DND-41 (cell line): ENCODE data around the gene MAN2A1.

Experiments
- ATAC-seq: fragments of 200-7000 bp; cut with Tn5 transposase; 3 replicates; pipeline ENCODE4 v1.9.1; 2021; ENCODE audit warnings: low read depth; ENCODE audit not compliant: insufficient read depth
- DNase-seq: peaks from one replicate; pipeline ENCODE4 v3.0.0-alpha.2; 2020
- H2AFZ ChIP-seq: 2 replicates; pipeline ENCODE4 v1.6.0; 2012; ENCODE audit warnings: low read depth, low read length
- H3K27ac ChIP-seq: 2 replicates; pipeline ENCODE4 v1.5.1; 2012; ENCODE audit warnings: low read length, inconsistent platforms
- H3K27me3 ChIP-seq: fragments of 200-600 bp; sonication (generic); 2 replicates; pipeline ENCODE4 v1.6.0; 2012; ENCODE audit warnings: low read length, mild to moderate bottlenecking, inconsistent platforms; ENCODE audit not compliant: insufficient read depth, poor library complexity
- H3K36me3 ChIP-seq: 2 replicates; pipeline ENCODE4 v1.5.1; 2012; ENCODE audit warnings: low read length, inconsistent platforms; ENCODE audit not compliant: insufficient read depth
- H3K4me1 ChIP-seq: 2 replicates; pipeline ENCODE4 v1.5.1; 2012; ENCODE audit warnings: mild to moderate bottlenecking, low read length; ENCODE audit not compliant: insufficient read depth
- H3K4me2 ChIP-seq: 2 replicates; pipeline ENCODE4 v1.6.0; 2012; ENCODE audit warnings: mild to moderate bottlenecking, moderate library complexity, low read length, inconsistent platforms; ENCODE audit not compliant: insufficient read depth
- H3K4me3 ChIP-seq, 2 experiments: fragments of 200-600 bp in 1 of 2; shearing (Covaris generic) in 1 of 2; 2 replicates each; pipeline ENCODE4 v1.5.1; 2012 to 2016; ENCODE audit warnings: inconsistent platforms in 2 of 2, low read length in 2 of 2, mild to moderate bottlenecking in 2 of 2, low read depth in 1 of 2, moderate library complexity in 1 of 2
- H3K79me2 ChIP-seq: 2 replicates; pipeline ENCODE4 v1.6.0; 2012; ENCODE audit warnings: low read length, inconsistent platforms; ENCODE audit not compliant: insufficient read depth
- H3K9ac ChIP-seq: 2 replicates; pipeline ENCODE4 v1.6.0; 2012; ENCODE audit warnings: low read depth, mild to moderate bottlenecking, inconsistent platforms, low read length, moderate library complexity
- H3K9me3 ChIP-seq: 2 replicates; pipeline ENCODE4 v1.5.1; 2012; ENCODE audit warnings: low read length, moderate library complexity, mild to moderate bottlenecking, inconsistent platforms; ENCODE audit not compliant: insufficient read depth, severe bottlenecking
- H4K20me1 ChIP-seq: 2 replicates; pipeline ENCODE4 v1.6.0; 2012; ENCODE audit warnings: low read length; ENCODE audit not compliant: insufficient read depth
- CTCF ChIP-seq: IDR thresholded peaks from 2 replicates; pipeline ENCODE4 v1.5.1; 2012; ENCODE audit warnings: borderline replicate concordance, low read length, moderate library complexity, mild to moderate bottlenecking; ENCODE audit not compliant: poor library complexity, severe bottlenecking; ENCODE audit errors: extremely low read depth
- EZH2 ChIP-seq: IDR thresholded peaks from 3 replicates; pipeline ENCODE4 v1.6.1; 2012; ENCODE audit warnings: borderline replicate concordance, low read depth, mild to moderate bottlenecking, moderate library complexity, low read length, inconsistent platforms; ENCODE audit not compliant: severe bottlenecking

The MAN2A1 gene

GRCh38 chr5:109706095-109706494 is 16.4 kb downstream of the MAN2A1 start:
- Histone ChIP-seq H3K9ac (no peak overlapping the region), H3K27me3 (no peaks in the 10 kb centered on the region), H2AFZ (no peak overlapping the region), H3K36me3 (peaks cover 12% of the 10 kb centered on the region), H3K4me3 (no peak overlapping the region), H3K4me1 (peaks cover 9% of the 10 kb centered on the region), H3K27ac (no peak overlapping the region), H3K4me2 (no peak overlapping the region), H3K79me2 (peaks cover 100% of the 10 kb centered on the region), H4K20me1 (peaks cover 74% of the 10 kb centered on the region), H3K9me3 (no peaks in the 10 kb centered on the region)
- DNase-seq = no peak
- no peak for ATAC-seq
- no peak for TF ChIP-seq EZH2
- TF ChIP-seq CTCF = no peak

GRCh38 chr5:109707531-109707930 is 17.8 kb downstream of the MAN2A1 start:
- peaks cover 100% of the 10 kb centered on the region for H3K79me2 ChIP-seq
- peaks cover 12% of the 10 kb centered on the region for H3K36me3 ChIP-seq
- H3K27ac ChIP-seq = no peak overlapping the region
- DNase-seq (no peak), ATAC-seq (no peak)
- H3K9me3 ChIP-seq = no peaks in the 10 kb centered on the region
- no peak overlapping the region for H3K4me3 ChIP-seq
- no peak overlapping the region for H2AFZ ChIP-seq
- peaks cover 68% of the 10 kb centered on the region; the same call in 1 of the 2 replicates for H4K20me1 ChIP-seq
- H3K4me1 ChIP-seq = peaks cover 5% of the 10 kb centered on the region; the same call in 1 of the 2 replicates
- H3K4me2 ChIP-seq = no peak overlapping the region
- H3K27me3 ChIP-seq = no peaks in the 10 kb centered on the region
- no peak overlapping the region for H3K9ac ChIP-seq
- TF ChIP-seq CTCF (no peak), EZH2 (no peak)

GRCh38 chr5:109708813-109709212 is 19.1 kb downstream of the MAN2A1 start:
- H3K27ac ChIP-seq = no peak overlapping the region
- DNase-seq = no peak
- no peak overlapping the region for H3K9ac ChIP-seq
- no peaks in the 10 kb centered on the region for H3K9me3 ChIP-seq
- no peak overlapping the region for H2AFZ ChIP-seq
- peaks cover 100% of the 10 kb centered on the region for H3K79me2 ChIP-seq
- no peak overlapping the region for H3K4me2 ChIP-seq
- peaks cover 12% of the 10 kb centered on the region for H3K36me3 ChIP-seq
- ATAC-seq = no peak
- H3K27me3 ChIP-seq = no peaks in the 10 kb centered on the region
- no peak overlapping the region for H3K4me3 ChIP-seq
- peaks cover 63% of the 10 kb centered on the region; the same call in 1 of the 2 replicates for H4K20me1 ChIP-seq
- no peak for TF ChIP-seq EZH2
- H3K4me1 ChIP-seq = peaks cover 3% of the 10 kb centered on the region; the same call in 1 of the 2 replicates

GRCh38 chr5:109709225-109709624 is 19.5 kb downstream of the MAN2A1 start:
- Histone ChIP-seq H4K20me1 (peaks cover 59% of the 10 kb centered on the region; the same call in 1 of the 2 replicates), H3K9ac (no peak overlapping the region), H3K4me1 (no peaks in the 10 kb centered on the region), H2AFZ (no peak overlapping the region), H3K4me2 (no peak overlapping the region), H3K79me2 (peaks cover 100% of the 10 kb centered on the region), H3K27ac (no peak overlapping the region), H3K9me3 (no peaks in the 10 kb centered on the region), H3K36me3 (peaks cover 12% of the 10 kb centered on the region), H3K4me3 (no peak overlapping the region), H3K27me3 (no peaks in the 10 kb centered on the region)
- DNase-seq = no peak
- no peak for TF ChIP-seq CTCF
- no peak for TF ChIP-seq EZH2
- no peak for ATAC-seq
